Kidney (tissue), 14 donors: ENCODE results near the gene IKZF2. TPM values are rescaled to one million over a fixed set of nuclear protein-coding genes. Genes with fewer than 3 reads are reported as not detected.

Experiments
- DNase-seq, 5 donors: peaks; one replicate each; pipeline ENCODE4 v3.0.0-alpha.2; 2013 to 2020
- FAIRE-seq: peaks from 2 replicates; lab custom pipeline; 2012; peaks lifted over from hg19 to GRCh38; lab: Jason Lieb, UNC
- H3K27ac ChIP-seq, 2 donors: one replicate each; pipeline ENCODE4 v1.7.0; 2013; ENCODE audit warnings: low read depth in 2 of 2, low read length in 2 of 2, inconsistent platforms in 1 of 2
- H3K27me3 ChIP-seq: one replicate; pipeline ENCODE4 v1.7.1; 2013; ENCODE audit warnings: low read length, inconsistent platforms; ENCODE audit not compliant: control insufficient read depth, insufficient read depth
- H3K36me3 ChIP-seq, 3 donors: one replicate each; pipeline versions ENCODE4 v1.7.0 to v1.7.1; 2013; ENCODE audit warnings: low read length in 3 of 3, control low read depth in 1 of 3, inconsistent platforms in 1 of 3; ENCODE audit not compliant: insufficient read depth in 3 of 3, control insufficient read depth in 2 of 3
- H3K4me1 ChIP-seq, 3 donors: one replicate each; pipeline versions ENCODE4 v1.7.0 to v1.7.1; 2013; ENCODE audit warnings: low read length in 3 of 3, inconsistent platforms in 1 of 3, low read depth in 1 of 3; ENCODE audit not compliant: control insufficient read depth in 2 of 3, insufficient read depth in 2 of 3
- H3K4me3 ChIP-seq, 3 donors: one replicate each; pipeline versions ENCODE4 v1.7.0 to v1.8.1; 2013; ENCODE audit warnings: low read length in 3 of 3, control low read depth in 1 of 3, inconsistent platforms in 1 of 3
- H3K9ac ChIP-seq, 3 donors: one replicate each; pipeline versions ENCODE4 v1.7.0 to v1.7.1; 2013; ENCODE audit warnings: low read length in 3 of 3, control low read depth in 1 of 3, inconsistent platforms in 1 of 3
- H3K9me3 ChIP-seq, 3 donors: one replicate each; pipeline versions ENCODE4 v1.7.0 to v1.7.1; 2013; ENCODE audit warnings: low read length in 3 of 3, control low read depth in 1 of 3, inconsistent platforms in 1 of 3; ENCODE audit not compliant: control insufficient read depth in 2 of 3, insufficient read depth in 1 of 3
- CTCF ChIP-seq: IDR thresholded peaks from 3 replicates; pipeline ENCODE4 v1.5.1; 2012; ENCODE audit warnings: mild to moderate bottlenecking, moderate library complexity, borderline replicate concordance; ENCODE audit not compliant: insufficient read depth; ENCODE audit errors: extremely low read depth
- intact Hi-C: fragments of 100-400 bp; cut with DNase I; formaldehyde crosslinking; loops from one replicate; pipeline ENCODE4 v1.11.1; 2022
- polyA plus RNA-seq: library from polyadenylated mRNA; stranded (reverse); fragments of 350-450 nt; fragmentation: Illumina TruSeq; extraction: RNeasy Lipid Tissue Mini Kit (QIAGEN cat#74804); gene quantifications from one replicate; pipeline ENCODE4 v1.2.3, GENCODE V29; 2014; ENCODE audit warnings: low read depth, low replicate concordance; ENCODE audit not compliant: insufficient read depth
- total RNA-seq: library from RNA; stranded (reverse); fragmentation: NEBNext Ultra II Directional; extraction: Animal tissue kit (Norgen Biotek cat#: 25700); gene quantifications from one replicate; pipeline ENCODE4 v1.2.1, GENCODE V29; 2021
- donor health status: control.
- donor health status: control.
- donor health status: control.
- donor health status: control.
- donor health status: control.
- donor health status: DM: yes; HTN: yes; CAD: no.
- donor health status: Normal renal cell carcinoma (clear cell type).

IKZF2 gene
- total and polyA plus RNA-seq, 2 donors from 2014 or later: 0.75 to 12.4 TPM

DNA sequence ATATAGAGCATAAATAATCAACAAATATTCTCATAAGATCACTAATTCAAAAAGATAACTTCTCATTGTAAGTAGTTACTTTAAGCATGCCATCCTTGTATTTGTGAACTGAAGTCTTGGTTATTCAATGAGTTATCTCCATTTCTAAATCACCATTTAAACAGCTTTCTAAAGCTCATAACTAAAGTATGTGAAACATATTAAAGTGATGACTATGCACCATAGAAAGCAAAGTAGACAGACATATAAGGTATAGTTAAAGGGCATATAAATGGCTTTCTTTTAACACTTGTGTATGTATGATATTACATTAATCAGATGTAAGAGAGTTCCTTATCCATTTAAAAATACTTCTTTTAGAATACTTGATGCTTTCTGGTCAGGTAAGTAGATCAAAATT lies 83.5 kb downstream of the IKZF2 start:
- no peak for TF ChIP-seq CTCF
- DNase-seq: no peak
- no peak overlapping the region for H3K27ac ChIP-seq
- no peak overlapping the region for H3K9ac ChIP-seq
- H3K9me3 ChIP-seq: no peaks in the 10 kb centered on the region
- FAIRE-seq: no peak
- no peaks in the 10 kb centered on the region for H3K27me3 ChIP-seq
- no peak overlapping the region for H3K4me3 ChIP-seq
- intact Hi-C loops: no loop called here
- no peaks in the 10 kb centered on the region for H3K36me3 ChIP-seq
- H3K4me1 ChIP-seq: no peaks in the 10 kb centered on the region

- no peak overlapping the region for H3K9ac ChIP-seq
- no peak overlapping the region for H3K27ac ChIP-seq
Measured at GRCh38 chr2:213066443-213066743, 85.0 kb downstream of the IKZF2 start.

GRCh38 chr2:213065583-213066442 lies 85.6 kb downstream of the IKZF2 start:
- Histone ChIP-seq H3K27ac (no peak overlapping the region), H3K4me1 (no peaks in the 10 kb centered on the region), H3K9me3 (no peaks in the 10 kb centered on the region), H3K4me3 (peak overlapping the region in 2 of 3 donors; percentile 22 to 45), H3K36me3 (no peaks in the 10 kb centered on the region), H3K27me3 (no peaks in the 10 kb centered on the region), H3K9ac (no peak overlapping the region)
- TF ChIP-seq CTCF: no peak
- FAIRE-seq (no peak), DNase-seq (peak in 3 of 5 donors; percentile 8 to 23 (median 12))
- intact Hi-C loops: no loop called here

More at GRCh38 chr2:213066443-213066743, 85.0 kb downstream of the IKZF2 start:
- no peaks in the 10 kb centered on the region for H3K27me3 ChIP-seq
- TF ChIP-seq CTCF: no peak
- FAIRE-seq (no peak), DNase-seq (no peak)
- peak overlapping the region in 2 of 3 donors; percentile 22 to 45 for H3K4me3 ChIP-seq
- no peaks in the 10 kb centered on the region for H3K4me1 ChIP-seq
- intact Hi-C loops: no loop called here
- no peaks in the 10 kb centered on the region for H3K9me3 ChIP-seq
- H3K36me3 ChIP-seq: no peaks in the 10 kb centered on the region
